NCI-H345 treated with DMSO at 0.1 percent for 48 hours (cell line): ENCODE measurements around the gene VASH1.

Experiments
- DNase-seq: peaks from one replicate; lab custom pipeline; 2025; ENCODE audit not compliant: unreplicated experiment; lab: John Stamatoyannopoulos, UW

VASH1 gene

GRCh38 chr14:76782885-76783566, 21.8 kb downstream of the VASH1 start:
- DNase-seq: no peak

DNA sequence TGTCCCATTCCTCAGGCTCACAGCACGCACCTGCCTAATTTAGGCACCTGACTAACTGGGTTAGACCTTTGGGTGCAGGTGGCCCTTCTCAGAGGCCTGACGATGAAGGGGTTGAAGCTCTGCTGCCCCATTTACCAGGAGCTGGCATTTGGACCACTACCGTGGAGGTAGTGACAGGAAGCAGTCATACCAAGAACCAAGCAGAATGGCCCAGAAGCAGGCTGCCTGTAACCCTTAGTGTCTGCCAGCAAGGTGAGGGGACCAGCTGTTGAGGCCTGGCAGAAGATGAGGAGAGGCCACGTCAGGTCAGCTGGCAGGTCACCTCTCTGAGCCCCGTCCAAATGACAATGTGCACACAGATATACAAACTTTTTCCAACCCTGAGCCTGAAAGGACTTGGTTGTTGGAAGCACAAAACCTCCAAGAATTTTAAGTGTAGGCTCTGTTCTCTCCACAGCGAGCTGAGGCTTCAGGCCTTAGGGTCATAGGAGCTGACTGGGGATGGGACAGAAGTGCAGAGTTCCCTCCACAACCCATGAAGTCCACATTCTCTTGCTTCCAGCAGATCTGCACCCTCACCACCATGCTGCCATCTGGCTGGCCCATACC, 23.1 kb downstream of the VASH1 start:
- no peak for DNase-seq

DNA sequence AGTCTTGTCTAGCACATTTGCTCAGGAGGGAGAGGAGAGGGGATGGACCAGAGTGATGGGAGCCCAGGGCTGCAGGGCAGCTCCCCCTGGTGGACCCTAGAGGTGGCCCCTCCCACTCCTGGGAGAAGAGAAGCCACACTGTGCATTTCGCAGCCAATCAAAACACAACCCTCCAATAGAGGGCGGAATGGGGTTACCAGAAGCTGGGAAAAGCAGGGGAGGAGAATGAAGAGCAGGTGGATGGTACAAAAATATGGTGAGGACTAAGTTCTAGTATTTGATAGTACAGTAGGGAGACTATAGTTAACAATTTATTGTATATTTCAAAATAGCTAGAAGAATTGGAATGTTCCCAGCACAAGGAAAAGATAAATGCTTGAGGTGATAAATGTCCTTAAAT, 23.6 kb downstream of the VASH1 start:
- DNase-seq: peak; percentile 29

GRCh38 chr14:76786601-76787000, 25.3 kb downstream of the VASH1 start:
- DNase-seq: no peak

DNA sequence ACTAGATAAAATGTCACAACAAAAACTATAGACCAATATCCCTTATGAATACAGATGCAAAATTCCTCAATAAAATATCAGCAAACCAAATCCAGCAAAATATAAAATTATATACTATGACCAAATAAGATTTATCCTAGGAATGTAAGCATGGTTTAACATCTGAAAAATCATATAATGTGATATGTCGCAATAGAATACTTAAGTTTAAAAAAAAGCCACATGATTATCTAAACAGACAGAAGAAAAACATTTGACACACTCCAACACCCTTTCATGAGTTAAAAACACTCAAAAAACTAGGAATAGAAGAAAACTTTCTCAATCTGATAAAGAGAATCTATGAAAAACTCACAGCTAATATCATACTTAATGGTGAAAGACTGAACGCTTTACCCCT, 31.2 kb downstream of the VASH1 start:
- DNase-seq: no peak

DNA sequence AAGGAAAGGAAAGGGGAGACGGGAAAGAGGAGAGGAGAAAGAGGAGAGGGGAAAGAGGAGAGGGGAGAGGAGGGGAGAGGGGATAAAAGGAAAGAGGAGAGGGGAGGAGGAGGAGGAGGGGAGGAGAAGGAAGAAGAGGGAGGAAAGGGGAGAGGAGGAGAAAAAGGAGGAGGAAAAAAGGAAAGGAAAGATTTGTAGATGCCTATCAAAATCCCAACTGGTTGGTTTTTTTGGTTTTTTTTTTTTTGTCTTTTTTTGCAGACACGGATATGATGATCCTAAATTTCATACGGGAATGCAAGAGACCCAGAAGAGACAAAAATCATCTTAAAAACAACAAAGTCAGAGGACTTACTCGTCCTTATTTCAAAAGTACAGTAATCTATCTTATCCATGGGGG, 32.1 kb downstream of the VASH1 start:
- no peak for DNase-seq

GRCh38 chr14:76793956-76794355, 32.7 kb downstream of the VASH1 start:
- DNase-seq: no peak

DNA sequence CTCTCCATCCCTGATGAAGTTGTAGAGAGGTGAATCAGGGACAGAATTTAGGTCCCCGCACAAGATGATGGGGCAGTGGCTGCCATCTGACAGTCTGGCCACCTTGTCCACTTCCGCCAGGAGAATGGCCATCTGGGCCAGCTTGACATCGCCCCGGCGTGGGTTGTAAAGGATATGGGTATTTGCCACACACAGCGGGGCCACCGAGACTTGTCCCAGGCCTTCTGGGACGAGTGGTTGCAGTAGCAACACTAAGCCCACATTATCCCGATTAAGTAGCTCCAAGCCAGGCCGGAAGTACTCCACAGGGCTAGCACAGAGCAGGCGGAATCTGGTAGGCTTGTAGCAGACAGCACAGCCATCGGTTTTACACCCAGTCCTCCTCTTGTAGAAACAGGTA, 45.2 kb downstream of the VASH1 start:
- DNase-seq: no peak

GRCh38 chr14:76808011-76808410, 46.7 kb downstream of the VASH1 start:
- no peak for DNase-seq

GRCh38 chr14:76808990-76809389, 47.7 kb downstream of the VASH1 start:
- no peak for DNase-seq

DNA sequence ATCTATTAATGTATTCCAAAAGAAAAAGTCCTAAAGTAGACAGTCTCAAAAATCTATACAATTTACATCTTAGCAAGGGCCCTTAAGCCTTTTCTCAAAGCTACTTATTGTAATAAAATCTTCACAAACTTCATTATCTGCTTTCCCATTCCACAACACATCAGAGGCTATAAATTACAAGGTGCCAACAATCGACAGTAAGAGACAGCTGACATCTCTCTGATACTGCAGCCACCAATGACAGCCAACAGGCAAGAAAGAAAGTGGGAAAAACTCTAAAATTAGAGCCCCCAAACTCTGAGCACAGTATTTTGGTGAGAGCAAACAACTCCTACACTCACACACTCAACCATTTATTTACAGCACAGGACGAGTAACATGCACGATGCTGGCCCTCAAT, 49.3 kb downstream of the VASH1 start:
- DNase-seq: no peak

GRCh38 chr14:76810953-76811400, 49.7 kb downstream of the VASH1 start:
- DNase-seq: no peak

DNA sequence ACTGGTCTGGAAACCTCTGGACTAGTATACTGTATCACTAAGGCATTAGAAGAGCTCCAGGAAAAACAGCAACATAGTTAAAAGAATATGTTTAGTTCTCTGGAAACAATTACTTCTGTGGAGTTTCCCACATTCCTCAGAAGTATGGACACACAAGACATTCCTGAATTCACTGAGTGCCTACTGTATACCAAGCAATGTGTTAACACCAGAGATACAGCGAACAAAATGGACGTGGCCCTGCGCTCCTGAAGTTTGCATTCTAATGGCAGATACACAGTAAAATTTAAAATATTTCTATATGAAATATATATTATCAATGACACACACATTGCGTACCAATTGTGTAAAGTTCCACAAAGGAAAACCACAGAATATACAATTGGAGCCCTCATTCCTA, 50.3 kb downstream of the VASH1 start:
- DNase-seq: no peak

DNA sequence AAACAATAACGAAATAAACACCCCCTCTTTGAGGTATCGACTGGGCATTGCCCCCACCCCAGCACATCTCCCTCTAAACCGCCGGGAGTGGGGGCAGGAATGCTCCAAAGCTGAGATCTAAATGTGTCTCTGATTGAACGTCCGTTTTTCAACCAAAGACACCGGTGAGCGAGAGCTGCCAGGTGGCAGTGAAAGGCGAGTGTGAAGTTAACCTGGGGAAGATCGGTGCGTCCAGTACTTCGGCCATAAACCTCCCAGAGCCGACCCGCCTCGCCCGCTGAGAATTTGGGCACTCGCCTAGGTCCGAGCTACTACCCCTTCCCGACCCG, 50.8 kb downstream of the VASH1 start:
- no peak for DNase-seq

DNA sequence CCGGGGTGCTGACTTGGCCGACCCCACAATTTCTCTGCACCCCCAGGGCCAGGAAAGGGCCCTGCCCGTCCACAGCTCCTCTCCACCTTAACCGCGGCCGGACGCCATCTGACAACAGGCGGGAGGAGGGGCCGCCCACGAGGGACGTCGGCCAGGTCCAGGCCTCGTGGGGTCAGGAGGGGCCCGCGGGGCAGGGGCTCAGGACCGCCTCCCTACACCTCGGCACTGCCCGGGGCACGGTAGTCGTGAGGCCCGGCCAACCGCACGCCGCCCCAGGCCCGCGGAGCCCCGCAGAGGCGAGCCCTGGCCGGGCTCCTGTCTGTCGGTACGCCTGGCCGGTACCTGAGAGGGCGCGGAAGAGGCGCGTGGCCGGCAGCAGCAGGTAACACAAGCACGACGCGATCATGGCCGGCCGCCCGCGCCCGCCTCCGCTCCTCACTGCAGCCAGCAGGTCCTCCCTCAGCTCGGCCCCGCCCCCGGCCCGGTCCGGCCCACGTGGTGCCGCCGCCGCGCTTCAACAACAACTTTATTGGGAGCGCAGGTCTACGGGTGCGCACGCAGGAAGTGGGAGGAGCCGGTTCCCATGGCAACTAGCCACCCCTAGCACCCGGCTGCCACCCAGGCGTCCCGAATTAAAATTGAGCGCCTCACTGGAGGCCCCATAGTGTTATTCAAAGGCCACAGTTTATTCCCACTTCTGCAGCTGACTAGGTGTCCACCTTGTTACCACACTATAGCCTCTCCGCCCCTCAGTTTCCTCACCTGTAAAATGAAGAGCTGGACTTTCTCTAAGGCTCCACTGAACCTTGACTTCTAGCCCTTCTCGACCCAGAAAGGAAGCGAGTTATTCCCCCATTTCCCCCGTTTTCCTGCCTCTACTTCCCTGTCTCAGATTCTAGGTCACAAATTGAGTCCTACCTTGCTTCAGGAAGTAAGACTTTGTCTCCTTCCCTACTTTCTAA, 51.4 kb downstream of the VASH1 start, which contains the start of gene ANGEL1:
TSS of gene ANGEL1 (minus strand) at position 461 of the 962 bp plus-strand sequence. CDS start at position 406, 55 bp downstream.
- peak; percentile 80 for DNase-seq

DNA sequence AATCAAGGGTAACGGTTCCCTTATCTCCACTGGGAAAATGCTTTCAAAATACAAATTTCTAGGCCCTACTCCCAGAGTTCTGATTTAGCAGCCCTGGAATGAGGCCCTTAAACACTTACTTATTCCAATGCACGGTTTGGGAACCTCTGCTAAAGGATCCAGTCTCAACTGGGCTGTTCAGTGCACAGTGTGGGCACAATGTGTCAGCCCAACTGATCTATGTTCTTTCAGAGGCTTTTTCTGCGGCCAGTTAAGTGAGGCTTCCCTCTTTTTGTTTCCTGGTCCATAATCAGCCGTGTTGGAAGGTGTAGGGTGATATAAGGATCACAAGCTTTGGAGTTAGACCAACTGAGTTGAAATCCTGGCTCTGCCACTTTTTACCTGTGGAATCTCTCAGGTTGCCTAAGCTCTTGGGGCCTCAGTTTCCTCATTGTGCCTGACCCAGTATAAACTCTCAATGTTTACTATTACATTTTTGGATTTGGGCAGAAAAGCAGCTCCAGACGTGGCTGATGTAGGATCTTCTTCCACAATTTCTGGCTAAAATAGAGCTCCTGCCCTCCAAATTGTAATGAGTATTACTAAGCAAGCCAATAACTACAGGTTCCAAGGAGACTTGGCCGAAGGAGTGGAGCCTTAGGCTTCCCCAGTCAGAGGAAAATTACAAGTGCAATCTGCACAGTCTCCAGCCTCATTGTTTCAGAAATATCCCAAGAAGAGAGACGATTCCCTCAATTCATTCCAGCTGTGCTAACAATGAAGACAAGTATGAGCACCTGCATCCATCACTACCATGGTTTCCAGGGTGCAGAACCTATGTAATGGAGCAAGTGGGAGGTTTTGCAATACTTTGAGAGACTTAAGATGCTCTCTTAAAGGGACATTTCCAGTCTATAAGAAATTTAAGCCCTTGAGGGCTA, 53.7 kb downstream of the VASH1 start:
- DNase-seq: no peak

DNA sequence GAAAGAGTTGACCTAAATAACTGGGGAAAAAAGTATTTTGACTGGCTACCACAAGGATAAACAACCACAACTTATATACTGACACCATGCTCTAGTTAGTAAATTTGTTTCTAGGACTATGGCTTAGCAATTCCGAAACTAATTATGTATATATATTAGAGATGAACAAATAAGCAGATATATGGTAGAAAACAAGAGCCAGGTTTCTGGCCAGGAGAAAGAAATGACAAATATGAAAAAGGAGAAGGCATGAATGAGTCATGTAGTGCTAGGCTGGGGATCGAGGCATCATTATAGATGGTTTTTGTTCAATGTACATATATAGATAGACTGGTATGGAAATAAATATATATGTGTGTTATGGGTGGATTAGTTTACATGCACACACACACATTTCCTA, 59.4 kb downstream of the VASH1 start:
- no peak for DNase-seq

GRCh38 chr14:76826122-76826521, 64.9 kb downstream of the VASH1 start, which contains the start of gene LRRC74A:
Gene LRRC74A, plus strand, starts transcription at chr14:76826408. Its CDS starts 290 bp downstream, at chr14:76826698.
- DNase-seq: no peak

GRCh38 chr14:76827696-76828296, 66.5 kb downstream of the VASH1 start:
- no peak for DNase-seq

DNA sequence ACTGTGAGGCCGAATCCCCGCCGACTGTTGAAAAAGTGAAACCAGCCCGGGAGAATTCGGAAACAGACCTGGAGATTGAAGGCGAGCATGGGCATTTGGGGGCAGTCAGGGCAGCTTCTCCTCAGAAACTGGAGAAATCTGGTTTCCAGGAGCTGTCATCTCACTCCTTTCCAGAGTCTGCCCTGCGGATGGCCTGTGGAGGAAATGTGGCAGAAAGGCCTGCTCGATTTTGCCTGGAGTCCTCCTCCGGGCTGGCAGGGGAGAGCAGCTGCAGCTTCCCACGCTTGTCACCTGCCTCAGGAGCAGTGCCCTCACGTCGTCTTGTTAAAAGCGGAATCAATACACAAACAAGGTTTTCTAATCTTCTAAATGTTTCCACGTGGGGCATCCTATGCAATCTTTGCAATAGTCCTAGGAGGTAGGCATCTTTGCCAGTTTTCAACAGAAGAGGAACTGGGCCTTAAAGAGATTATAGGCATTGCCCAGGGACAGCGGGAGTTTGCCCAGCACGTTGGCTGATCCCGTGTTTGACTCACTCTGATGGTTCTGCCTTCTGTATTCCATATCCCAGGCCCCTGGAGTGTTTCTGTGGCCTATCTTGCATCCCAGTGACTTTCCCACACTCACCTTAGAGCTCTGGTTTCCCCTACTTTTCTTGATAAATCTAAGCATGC, 67.2 kb downstream of the VASH1 start:
- DNase-seq: no peak
